ENCODE data around the gene MCUB.
A peak's percentile ranks its signal among the peaks of the same experiment; 100 is the strongest.
"Not testable (repeated sequence)": the region's sequence is repeated elsewhere in the genome, so short reads cannot be mapped to it uniquely, and the experiment has no call there.

MCUB gene

GRCh38 chr4:109578846-109579245 is 18.8 kb downstream of the MCUB start:
- DNase-seq (ENCODE audit: low read depth in 1 of 2, low spot score in 1 of 2): no peak

GRCh38 chr4:109579997-109580396 is 20.0 kb downstream of the MCUB start:
- DNase-seq (ENCODE audit: low read depth in 1 of 2, low spot score in 1 of 2): not testable (repeated sequence)

GRCh38 chr4:109588176-109588575 is 28.1 kb downstream of the MCUB start:
- DNase-seq (ENCODE audit: low read depth in 1 of 2, low spot score in 1 of 2): peak in 1 of 2 donors; percentile 29

- DNase-seq (ENCODE audit: low read depth in 1 of 2, low spot score in 1 of 2): no peak
Measured at GRCh38 chr4:109589119-109589518, 29.1 kb downstream of the MCUB start.

GRCh38 chr4:109589605-109590004 is 29.6 kb downstream of the MCUB start:
- DNase-seq (ENCODE audit: low read depth in 1 of 2, low spot score in 1 of 2): no peak

GRCh38 chr4:109590905-109591304 is 30.9 kb downstream of the MCUB start:
- DNase-seq (ENCODE audit: low read depth in 1 of 2, low spot score in 1 of 2): no peak

GRCh38 chr4:109592367-109592766 is 32.3 kb downstream of the MCUB start:
- DNase-seq (ENCODE audit: low read depth in 1 of 2, low spot score in 1 of 2): no peak

- DNase-seq (ENCODE audit: low read depth in 1 of 2, low spot score in 1 of 2): not testable (repeated sequence)
Measured at GRCh38 chr4:109595123-109595522, 35.1 kb downstream of the MCUB start.

- DNase-seq (ENCODE audit: low read depth in 1 of 2, low spot score in 1 of 2): not testable (repeated sequence)
Measured at GRCh38 chr4:109596420-109597085, 36.5 kb downstream of the MCUB start.

GRCh38 chr4:109599046-109599652 is 39.1 kb downstream of the MCUB start:
- no peak for DNase-seq (ENCODE audit: low read depth in 1 of 2, low spot score in 1 of 2)

GRCh38 chr4:109600431-109600830 is 40.4 kb downstream of the MCUB start:
- DNase-seq (ENCODE audit: low read depth in 1 of 2, low spot score in 1 of 2): no peak

- DNase-seq (ENCODE audit: low read depth in 1 of 2, low spot score in 1 of 2): no peak
Measured at GRCh38 chr4:109601336-109601735, 41.3 kb downstream of the MCUB start.

- no peak for DNase-seq (ENCODE audit: low read depth in 1 of 2, low spot score in 1 of 2)
Measured at GRCh38 chr4:109607976-109608375, 47.9 kb downstream of the MCUB start.

- no peak for DNase-seq (ENCODE audit: low read depth in 1 of 2, low spot score in 1 of 2)
Measured at GRCh38 chr4:109608879-109609278, 48.8 kb downstream of the MCUB start.

- no peak for DNase-seq (ENCODE audit: low read depth in 1 of 2, low spot score in 1 of 2)
Measured at GRCh38 chr4:109609431-109609830, 49.4 kb downstream of the MCUB start.

GRCh38 chr4:109610489-109610888 is 50.4 kb downstream of the MCUB start:
- no peak for DNase-seq (ENCODE audit: low read depth in 1 of 2, low spot score in 1 of 2)

GRCh38 chr4:109611045-109611646 is 51.1 kb downstream of the MCUB start:
- DNase-seq (ENCODE audit: low read depth in 1 of 2, low spot score in 1 of 2): no peak

- DNase-seq (ENCODE audit: low read depth in 1 of 2, low spot score in 1 of 2): no peak
Measured at GRCh38 chr4:109614015-109614414, 54.0 kb downstream of the MCUB start.

- DNase-seq (ENCODE audit: low read depth in 1 of 2, low spot score in 1 of 2): no peak
Measured at GRCh38 chr4:109614466-109614865, 54.4 kb downstream of the MCUB start.

- no peak for DNase-seq (ENCODE audit: low read depth in 1 of 2, low spot score in 1 of 2)
Measured at GRCh38 chr4:109615742-109616141, 55.7 kb downstream of the MCUB start.

- no peak for DNase-seq (ENCODE audit: low read depth in 1 of 2, low spot score in 1 of 2)
Measured at GRCh38 chr4:109616243-109616642, 56.2 kb downstream of the MCUB start.

- no peak for DNase-seq (ENCODE audit: low read depth in 1 of 2, low spot score in 1 of 2)
Measured at GRCh38 chr4:109622626-109623025, 62.6 kb downstream of the MCUB start.

GRCh38 chr4:109624536-109624935 is 64.5 kb downstream of the MCUB start:
- no peak for DNase-seq (ENCODE audit: low read depth in 1 of 2, low spot score in 1 of 2)
